AG04449 (cell line): Measurements from ENCODE around the gene ARMH3.

Experiments used
- CTCF ChIA-PET: fragments of 350-600 bp; formaldehyde crosslinking; extraction: SDS; loops from one replicate; lab custom pipeline; 2021; ENCODE audit warnings: antibody characterized with exemption; lab: Yijun Ruan, JAX
- POLR2A ChIA-PET: fragments of 400-600, 350-600 bp; formaldehyde crosslinking; extraction: SDS; loops from one replicate; lab custom pipeline; 2020; ENCODE audit warnings: antibody characterized with exemption, inconsistent platforms; lab: Yijun Ruan, JAX
- DNase-seq: peaks from one replicate; pipeline ENCODE4 v3.0.0-alpha.2; 2010; ENCODE audit warnings: low read depth, low spot score
- H3K4me3 ChIP-seq: 2 replicates; pipeline ENCODE4 v1.5.1; 2011; ENCODE audit warnings: low read depth, mild to moderate bottlenecking, control low read depth, low read length
- TF ChIP-seq, protein P1 (sequence below): IDR thresholded peaks from one replicate; pipeline ENCODE4 v1.5.1; 2011; ENCODE audit warnings: mild to moderate bottlenecking, moderate library complexity, low read length, control low read depth, inconsistent platforms; ENCODE audit not compliant: insufficient read depth; ENCODE audit errors: missing control alignments

ARMH3 gene

DNA sequence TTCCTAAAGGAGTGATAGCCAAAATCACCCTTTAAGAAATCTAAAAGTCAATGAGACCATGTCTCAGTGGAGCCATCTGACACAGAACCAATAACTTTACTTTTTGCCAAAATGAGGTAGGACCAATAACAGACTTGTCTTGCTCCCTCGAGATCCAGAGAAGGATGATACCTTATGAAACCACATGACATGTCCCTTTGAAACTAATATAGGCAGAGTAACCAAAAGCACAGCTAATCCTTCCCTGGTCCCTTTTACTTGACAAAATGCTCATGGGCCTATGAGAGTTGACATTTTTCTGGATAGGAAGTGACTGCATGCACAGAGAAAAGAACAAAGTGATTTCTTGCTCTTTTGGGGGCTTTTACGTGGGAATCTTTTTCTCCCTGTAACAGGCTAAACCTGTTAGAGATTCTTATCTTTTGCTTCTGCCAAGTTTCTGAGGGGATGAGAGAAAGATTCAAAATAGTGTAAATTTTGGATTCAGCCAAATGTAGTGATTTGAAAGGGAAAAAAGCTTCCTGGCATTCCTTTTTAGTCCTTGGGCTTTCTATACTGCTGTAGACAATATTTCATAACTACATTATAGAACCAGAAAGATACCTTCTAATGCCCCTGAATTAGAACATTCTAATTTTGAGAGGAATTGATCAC, 87.6 kb downstream of the ARMH3 start:
- DNase-seq: no peak
- H3K4me3 ChIP-seq: no peak overlapping the region
- POLR2A ChIA-PET: no interaction called here
- CTCF ChIA-PET: interaction anchor here (1.0 to 1.5 kb wide), 4 partner anchors 11 to 128 kb away, joined by 3 to 4 read pairs (median 4); no protein-coding TSS in a partner anchor
- TF ChIP-seq, protein P1, sequence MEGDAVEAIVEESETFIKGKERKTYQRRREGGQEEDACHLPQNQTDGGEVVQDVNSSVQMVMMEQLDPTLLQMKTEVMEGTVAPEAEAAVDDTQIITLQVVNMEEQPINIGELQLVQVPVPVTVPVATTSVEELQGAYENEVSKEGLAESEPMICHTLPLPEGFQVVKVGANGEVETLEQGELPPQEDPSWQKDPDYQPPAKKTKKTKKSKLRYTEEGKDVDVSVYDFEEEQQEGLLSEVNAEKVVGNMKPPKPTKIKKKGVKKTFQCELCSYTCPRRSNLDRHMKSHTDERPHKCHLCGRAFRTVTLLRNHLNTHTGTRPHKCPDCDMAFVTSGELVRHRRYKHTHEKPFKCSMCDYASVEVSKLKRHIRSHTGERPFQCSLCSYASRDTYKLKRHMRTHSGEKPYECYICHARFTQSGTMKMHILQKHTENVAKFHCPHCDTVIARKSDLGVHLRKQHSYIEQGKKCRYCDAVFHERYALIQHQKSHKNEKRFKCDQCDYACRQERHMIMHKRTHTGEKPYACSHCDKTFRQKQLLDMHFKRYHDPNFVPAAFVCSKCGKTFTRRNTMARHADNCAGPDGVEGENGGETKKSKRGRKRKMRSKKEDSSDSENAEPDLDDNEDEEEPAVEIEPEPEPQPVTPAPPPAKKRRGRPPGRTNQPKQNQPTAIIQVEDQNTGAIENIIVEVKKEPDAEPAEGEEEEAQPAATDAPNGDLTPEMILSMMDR: no peak

DNA sequence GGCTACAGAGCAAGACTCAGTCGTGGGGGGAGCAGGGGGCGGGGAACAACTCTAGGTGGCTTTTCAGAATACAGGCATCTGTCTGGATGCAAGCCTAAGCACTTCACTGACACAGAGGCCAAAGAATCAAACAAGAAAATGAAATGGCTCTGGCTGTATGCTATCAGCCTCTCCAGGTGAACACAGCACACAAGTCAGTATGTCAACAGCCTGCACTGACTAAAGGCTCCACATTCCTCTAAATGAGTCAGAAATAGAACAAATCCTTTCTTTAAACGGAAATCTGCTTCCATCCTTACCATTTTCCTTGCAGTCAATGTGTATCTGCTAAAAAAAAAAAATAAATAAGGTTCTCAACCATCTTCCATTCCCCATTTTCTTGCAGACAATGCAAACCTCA, 88.3 kb downstream of the ARMH3 start:
- H3K4me3 ChIP-seq: no peak overlapping the region
- CTCF ChIA-PET: interaction anchor here (0.8 to 1.5 kb wide), 2 partner anchors 42 to 78 kb away, joined by 4 to 5 read pairs; no protein-coding TSS in a partner anchor
- TF ChIP-seq, protein P1: no peak
- POLR2A ChIA-PET: no interaction called here
- no peak for DNase-seq

DNA sequence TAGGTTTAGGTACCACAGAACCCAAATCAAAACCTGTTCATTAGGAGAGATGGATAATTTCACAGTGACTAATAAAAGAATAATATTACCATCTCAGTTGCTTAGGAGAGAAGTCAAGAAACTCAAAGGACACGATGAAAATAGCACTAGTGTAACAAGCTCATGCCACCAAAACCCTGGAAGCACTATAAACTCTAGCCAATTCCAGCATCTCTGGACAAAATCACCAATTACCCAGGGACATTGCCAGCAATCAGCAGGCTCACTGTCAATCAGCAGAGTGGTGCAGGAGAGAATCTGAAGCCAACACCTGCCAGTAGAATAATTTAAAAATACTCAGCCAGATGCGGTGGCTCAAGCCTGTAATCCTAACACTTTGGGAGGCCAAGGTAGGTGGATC, 88.9 kb downstream of the ARMH3 start:
- no peak overlapping the region for H3K4me3 ChIP-seq
- no peak for DNase-seq
- POLR2A ChIA-PET: no interaction called here
- TF ChIP-seq, protein P1: no peak
- CTCF ChIA-PET: interaction anchor here (0.8 to 1.5 kb wide), 4 partner anchors 42 to 126 kb away, joined by 3 to 5 read pairs (median 4); no protein-coding TSS in a partner anchor

DNA sequence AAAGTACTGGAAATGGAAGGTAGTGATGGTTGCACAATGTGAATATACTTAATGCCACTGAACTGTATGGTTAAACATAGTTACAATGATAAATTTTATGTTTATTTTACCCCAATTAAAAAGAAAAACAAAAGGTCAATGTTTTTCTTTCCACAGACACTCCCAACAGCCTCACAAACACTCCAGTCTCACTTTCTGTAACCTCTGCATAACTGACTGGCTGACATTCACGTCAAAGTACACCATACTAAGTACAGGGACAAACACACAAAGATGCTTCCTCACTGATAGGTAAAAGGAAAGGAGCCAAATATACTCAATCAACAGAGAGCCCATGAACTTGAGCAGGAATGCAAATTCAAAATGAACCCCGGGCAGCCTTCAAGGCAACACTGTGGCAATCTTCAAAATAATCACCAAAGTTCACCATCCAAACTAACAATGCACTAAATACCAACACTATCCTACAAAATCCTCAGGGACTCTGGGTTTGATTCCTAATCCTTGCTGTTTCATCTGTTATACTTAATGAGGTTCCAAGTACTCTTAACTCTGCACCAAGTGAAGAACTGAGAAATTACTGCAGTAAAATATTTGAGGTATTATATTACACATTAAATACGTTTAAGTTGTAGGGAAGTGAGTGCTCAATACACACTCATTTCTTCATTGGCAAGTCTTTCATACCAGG, 90.8 kb downstream of the ARMH3 start:
- POLR2A ChIA-PET: no interaction called here
- H3K4me3 ChIP-seq: no peak overlapping the region
- CTCF ChIA-PET: no interaction called here
- TF ChIP-seq, protein P1: no peak
- DNase-seq: no peak

DNA sequence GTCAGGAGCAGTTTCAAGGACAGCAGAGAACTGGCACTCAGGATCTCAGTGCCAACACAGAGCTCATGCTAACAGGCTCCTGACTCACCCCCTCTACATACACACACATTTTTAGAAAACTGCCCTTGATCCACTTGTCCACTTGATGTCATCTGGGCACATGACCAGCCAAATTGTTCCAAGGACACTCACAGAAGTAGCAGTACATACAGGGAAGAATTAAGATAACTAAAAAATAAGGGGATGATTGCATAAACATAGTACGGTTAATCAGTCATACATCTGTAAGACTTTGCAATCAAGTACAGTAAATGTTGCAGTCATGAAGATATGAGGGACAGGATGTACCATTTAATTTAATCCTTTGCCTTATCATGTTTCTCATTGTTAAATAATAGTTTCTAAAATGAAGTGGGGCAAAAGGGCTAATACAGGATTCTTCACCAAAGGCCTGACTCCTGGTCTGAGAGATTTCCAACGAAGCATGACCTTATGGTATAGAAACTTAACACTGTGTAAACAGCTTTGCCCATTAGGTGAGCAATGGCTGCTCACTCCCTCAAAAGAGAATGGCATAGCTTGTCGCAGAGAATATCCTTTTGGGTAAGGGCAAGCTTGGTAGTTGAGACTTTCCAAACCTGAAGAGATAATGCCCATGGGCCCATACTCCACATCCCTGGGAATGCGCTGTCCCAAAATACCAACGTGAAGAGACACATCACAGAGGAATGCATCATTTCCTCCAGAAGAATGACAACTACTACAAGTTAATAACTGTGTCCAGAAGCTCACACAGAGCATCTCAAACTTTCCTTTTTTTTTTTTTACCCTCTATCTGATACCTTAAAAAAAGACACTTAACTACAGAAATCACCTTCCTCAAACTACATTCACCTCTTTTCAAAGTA, 94.1 kb downstream of the ARMH3 start:
- POLR2A ChIA-PET: interaction anchor here (0.6 kb wide), 1 partner anchor 53 kb away, joined by 4 read pairs; no protein-coding TSS in a partner anchor
- DNase-seq: no peak
- CTCF ChIA-PET: interaction anchor here (0.7 to 4.1 kb wide), 6 partner anchors 11 to 121 kb away, joined by 3 to 22 read pairs (median 3); no protein-coding TSS in a partner anchor
- no peak overlapping the region for H3K4me3 ChIP-seq
- TF ChIP-seq, protein P1: no peak
